Measurements from ENCODE around the gene TAS2R39.

Gene TAS2R39

DNA sequence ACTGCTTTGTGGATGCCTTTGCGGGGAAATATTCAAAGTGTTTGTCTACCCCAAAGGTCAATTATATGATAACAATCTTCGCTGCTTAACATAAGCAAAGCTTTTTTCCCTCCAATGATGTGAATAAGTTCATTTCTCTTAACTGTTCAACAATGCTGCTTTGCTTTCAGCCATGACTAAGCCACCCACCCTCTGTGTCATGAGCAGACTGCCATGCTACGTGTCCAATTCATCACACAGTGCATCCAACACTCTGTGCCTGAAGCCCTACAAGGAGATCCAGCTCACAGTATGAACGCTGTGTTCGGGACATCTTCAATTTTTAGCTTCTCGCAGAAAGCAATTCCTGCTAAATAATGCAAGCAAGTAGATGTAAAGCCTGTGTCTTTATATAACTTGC, 32.9 kb downstream of the TAS2R39 start:
- DNase-seq (ENCODE audit: low read depth, low spot score), result no peak

DNA sequence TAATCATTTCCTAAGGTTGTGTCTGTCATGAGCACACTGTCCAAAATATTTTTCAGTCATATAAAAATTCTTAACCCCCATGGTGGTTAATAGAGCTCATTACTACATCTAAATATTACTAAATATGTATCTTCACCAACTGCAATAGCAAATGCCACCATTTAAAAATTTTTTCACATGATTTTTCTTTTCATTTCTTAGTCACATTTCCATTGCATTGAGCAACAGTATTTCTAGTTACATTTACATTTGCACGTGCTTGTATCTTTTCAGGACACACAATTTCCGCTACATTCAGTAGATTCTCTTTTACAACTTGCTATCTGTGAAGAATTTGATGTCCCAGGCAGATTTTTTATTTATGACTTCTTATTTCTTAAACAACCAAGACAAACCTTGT, 33.5 kb downstream of the TAS2R39 start:
- DNase-seq (ENCODE audit: low read depth, low spot score), result no peak

DNA sequence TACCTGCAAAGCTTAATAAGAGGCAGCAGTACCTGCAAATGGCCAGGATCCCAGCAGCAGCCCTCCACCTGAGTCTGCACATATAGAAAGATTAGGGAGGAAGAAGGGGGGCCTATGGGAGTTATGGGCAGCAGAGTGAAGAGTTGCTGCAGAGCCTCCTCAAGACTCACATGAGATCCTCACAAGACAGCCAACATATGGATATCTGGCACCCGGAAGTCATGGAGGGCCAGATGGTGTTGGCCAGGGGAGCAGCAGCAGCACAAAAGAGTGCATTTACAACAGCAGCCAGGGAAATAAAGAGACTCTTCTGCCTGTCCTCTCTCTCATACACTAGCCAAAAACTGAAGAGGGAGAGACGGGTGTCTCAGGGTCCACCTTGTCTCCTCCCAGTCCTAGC, 34.6 kb downstream of the TAS2R39 start:
- DNase-seq (ENCODE audit: low read depth, low spot score), result no peak

DNA sequence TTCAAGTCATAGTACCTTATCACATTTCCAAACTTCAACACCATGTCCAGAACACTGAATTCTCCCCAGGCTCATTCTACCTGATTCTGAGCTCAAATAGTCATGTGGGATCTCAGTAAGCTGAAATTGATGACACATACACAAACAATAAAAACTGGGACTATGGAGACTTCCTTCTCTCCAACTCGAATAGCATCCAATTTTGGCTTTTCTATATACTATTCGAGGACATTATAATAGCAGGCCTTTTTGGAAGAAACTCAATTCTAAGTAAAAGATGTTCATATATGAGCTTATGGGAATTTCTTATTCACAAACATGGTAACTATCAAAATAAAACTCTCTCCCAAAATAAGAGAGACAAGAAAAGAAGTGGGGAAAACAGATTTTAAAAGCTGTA, 38.1 kb downstream of the TAS2R39 start:
- DNase-seq (ENCODE audit: low read depth, low spot score), result no peak

DNA sequence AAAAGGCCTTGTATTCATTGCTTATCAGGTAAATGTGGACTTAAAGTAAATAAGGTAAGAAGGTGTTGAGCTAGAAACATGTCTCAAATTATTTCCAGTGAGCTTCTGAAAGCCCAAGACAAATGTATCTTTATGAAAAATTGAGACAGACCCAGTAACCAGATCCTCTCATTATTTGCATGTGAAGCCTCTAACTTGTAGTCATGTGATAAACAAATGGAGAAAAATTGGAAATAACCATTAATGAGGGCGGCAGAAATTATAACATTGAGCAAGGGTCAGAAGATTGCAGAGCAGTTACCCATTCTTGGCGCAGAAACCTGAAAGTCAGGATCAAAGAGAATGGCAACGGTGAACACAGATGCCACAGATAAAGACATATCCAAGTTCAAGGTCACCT, 38.5 kb downstream of the TAS2R39 start, which contains the start of gene TAS2R40:
TAS2R40 (plus strand) TSS at position 301 of the 400 bp plus-strand sequence; CDS start at position 343, 42 bp downstream.
- DNase-seq (ENCODE audit: low read depth, low spot score), result no peak

DNA sequence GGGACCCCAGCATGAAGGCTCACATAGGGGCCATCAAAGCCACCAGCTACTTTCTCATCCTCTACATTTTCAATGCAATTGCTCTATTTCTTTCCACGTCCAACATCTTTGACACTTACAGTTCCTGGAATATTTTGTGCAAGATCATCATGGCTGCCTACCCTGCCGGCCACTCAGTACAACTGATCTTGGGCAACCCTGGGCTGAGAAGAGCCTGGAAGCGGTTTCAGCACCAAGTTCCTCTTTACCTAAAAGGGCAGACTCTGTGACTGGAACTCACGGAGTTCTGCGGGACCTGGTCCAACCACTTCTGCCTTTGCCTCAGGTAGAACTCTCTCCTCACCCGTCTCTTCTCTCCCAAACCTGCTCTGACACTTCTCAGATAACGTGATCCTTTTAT, 39.6 kb downstream of the TAS2R39 start:
- DNase-seq (ENCODE audit: low read depth, low spot score), result no peak

DNA sequence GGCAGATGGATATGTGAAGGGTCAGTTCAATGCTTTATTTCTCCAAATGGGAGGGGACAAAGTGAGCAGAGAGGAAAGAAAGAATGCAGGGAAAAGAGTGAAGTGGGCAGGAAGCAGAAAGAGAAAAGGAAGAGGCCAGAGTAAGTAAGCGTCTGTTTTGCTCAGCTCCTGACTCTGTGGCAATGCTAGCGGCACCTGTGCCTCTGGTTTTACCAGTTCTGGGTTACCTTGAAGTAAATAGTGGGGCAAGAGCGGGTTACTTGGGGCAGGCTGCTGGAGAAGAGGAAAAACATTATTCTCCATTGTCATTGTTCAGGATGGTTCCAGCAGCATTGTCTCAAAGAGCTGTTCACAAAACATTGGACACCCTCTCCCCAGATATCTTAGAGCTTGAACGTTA, 40.6 kb downstream of the TAS2R39 start:
- DNase-seq (ENCODE audit: low read depth, low spot score), result no peak

DNA sequence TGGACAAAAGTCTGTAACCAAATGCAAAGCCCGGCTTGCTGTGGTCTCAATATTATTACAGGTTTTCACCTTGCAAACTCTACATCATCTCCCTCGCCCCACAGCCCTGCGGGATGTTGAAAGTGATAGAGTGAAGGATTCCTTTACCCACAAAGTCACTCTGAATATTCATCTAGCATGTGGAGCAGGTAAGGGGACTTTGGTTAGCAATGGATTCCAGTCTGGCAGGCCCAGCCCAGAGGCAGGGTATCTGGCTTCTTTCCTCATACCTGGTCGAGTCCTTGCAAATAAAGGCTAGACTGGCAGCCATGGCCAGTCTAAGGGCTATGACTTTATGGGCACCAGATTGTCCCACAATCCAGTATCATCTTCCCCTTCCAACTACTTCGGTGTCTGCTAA, 41.8 kb downstream of the TAS2R39 start:
- no peak for DNase-seq (ENCODE audit: low read depth, low spot score)

DNA sequence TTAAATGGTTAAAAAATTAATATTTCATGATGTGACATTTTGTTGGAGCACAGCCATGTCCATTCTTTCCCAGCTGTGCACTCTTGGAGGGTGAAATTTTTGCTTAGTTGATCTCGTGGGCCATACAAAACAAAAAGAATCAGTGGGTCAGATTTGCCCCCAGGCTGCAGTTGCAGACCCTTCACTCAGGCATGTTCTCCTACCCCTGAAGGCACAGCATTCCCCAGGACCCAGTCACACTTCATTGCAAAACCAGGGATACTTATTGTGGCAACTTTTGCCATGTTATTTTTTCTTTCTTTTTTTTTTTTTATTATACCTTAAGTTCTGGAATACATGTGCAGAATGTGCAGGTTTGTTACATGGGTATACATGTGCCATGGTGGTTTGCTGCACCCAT, 44.6 kb downstream of the TAS2R39 start:
- DNase-seq (ENCODE audit: low read depth, low spot score), result no peak

DNA sequence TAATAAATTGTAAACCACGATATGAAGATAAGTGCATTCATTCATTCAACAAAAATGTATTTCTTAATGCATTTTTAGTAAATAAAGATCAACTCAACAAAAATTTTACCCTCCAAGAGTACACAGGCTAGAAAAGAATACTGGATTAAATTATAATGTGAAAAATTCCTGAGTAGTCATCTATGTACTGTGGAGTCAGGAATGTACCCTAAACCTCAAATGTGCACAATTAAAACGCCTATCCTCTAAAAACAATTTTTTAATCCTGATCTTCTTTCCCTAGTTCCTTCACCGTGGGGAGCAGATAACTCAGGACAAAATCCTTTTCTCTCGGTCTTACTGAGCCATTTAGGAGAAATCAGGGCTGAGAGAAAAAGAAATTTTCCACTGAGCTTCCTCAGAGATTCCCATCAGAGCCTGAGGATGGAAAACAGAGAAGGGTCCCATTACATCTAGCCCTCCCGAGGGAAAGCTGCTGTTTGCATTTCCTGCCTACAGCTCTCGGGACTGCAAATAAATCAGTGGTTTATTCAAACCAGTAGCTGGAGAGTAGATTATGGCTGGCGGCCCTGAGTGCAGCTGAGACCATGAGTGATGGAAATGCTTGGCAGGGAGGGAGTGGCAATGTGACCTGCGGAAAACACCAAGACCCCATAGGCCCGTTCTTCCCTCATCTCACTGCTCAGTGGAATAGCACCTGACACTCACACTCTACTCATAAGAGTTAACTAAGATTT, 46.0 kb downstream of the TAS2R39 start:
- peak; percentile 17 for DNase-seq (ENCODE audit: low read depth, low spot score)

DNA sequence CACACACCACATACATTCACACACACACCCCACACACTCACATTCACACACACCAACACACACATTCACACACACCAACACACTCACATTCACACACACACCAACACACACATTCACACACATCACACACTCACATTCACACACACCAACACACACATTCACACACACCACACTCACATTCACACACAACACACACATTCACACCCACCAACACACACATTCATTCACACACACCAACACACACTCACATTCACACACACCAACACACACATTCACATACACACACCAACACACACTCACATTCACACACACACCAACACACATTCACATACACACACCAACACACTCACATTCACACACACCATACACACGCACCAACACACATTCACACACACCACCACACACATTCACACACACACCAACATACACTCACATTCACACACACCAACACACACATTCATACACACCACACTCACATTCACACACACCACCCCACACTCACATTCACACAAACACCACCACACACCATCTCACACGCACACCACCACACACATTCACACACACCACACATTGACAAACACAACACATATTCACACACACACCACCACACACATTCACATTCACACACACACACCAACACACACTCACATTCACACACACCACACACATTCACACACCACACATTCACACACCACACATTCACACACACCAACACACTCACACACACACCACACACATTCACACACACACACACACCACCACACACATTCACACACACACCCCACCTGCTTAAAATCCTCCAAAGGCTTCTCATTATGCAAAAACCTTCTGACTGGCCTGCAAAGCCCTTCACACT, 47.6 kb downstream of the TAS2R39 start:
- DNase-seq (ENCODE audit: low read depth, low spot score), result no peak

All from iPS DF 19.7 (cell line).